SK-N-SH treated with all-trans-retinoic acid at 6 μM for 48 hours (cell line): ENCODE data around the gene FMN1.

Source experiments
- ATAC-seq: fragments of 200-7000 bp; cut with Tn5 transposase; 3 replicates; pipeline ENCODE4 v1.9.1; 2020; ENCODE audit warnings: mild to moderate bottlenecking, moderate library complexity
- BACH2 ChIP-seq: fragments of 250-450 bp; sonication (Bioruptor Pico); IDR thresholded peaks from 2 replicates; pipeline ENCODE4 v1.9.0; 2021; ENCODE audit warnings: mild to moderate bottlenecking, borderline replicate concordance
- CSDC2 ChIP-seq: fragments of 250-450 bp; sonication (Bioruptor Pico); IDR thresholded peaks from 2 replicates; pipeline ENCODE4 v1.5.0; 2020; ENCODE audit warnings: mild to moderate bottlenecking, moderate library complexity
- ESRRG ChIP-seq: fragments of 250-450 bp; sonication (Bioruptor Pico); IDR thresholded peaks from 2 replicates; pipeline ENCODE4 v1.6.1; 2021; ENCODE audit warnings: mild to moderate bottlenecking
- GLIS3 ChIP-seq: fragments of 250-450 bp; sonication (Bioruptor Pico); IDR thresholded peaks from 2 replicates; pipeline ENCODE4 v1.5.0; 2020; ENCODE audit warnings: mild to moderate bottlenecking, moderate library complexity
- ISL1 ChIP-seq: fragments of 250-450 bp; sonication (Bioruptor Pico); IDR thresholded peaks from 2 replicates; pipeline ENCODE4 v2.1.2; 2022; ENCODE audit warnings: mild to moderate bottlenecking, moderate library complexity
- OSR1 ChIP-seq: fragments of 250-450 bp; sonication (Bioruptor Pico); IDR thresholded peaks from 2 replicates; pipeline ENCODE4 v1.8.0; 2022; ENCODE audit warnings: moderate library complexity, mild to moderate bottlenecking, inconsistent platforms
- PPARA ChIP-seq: fragments of 250-450 bp; sonication (Bioruptor Pico); IDR thresholded peaks from 2 replicates; pipeline ENCODE4 v1.5.0; 2020; ENCODE audit warnings: mild to moderate bottlenecking, borderline replicate concordance
- TCF4 ChIP-seq: fragments of 250-450 bp; sonication (Bioruptor Pico); IDR thresholded peaks from 2 replicates; pipeline ENCODE4 v1.8.0; 2021; ENCODE audit warnings: mild to moderate bottlenecking, moderate library complexity, borderline replicate concordance
- TOX ChIP-seq: fragments of 250-450 bp; sonication (Bioruptor Pico); IDR thresholded peaks from 2 replicates; pipeline ENCODE4 v1.8.0; 2021; ENCODE audit warnings: mild to moderate bottlenecking, moderate library complexity, borderline replicate concordance
- ZC3H10 ChIP-seq: fragments of 250-450 bp; sonication (Bioruptor Pico); IDR thresholded peaks from 2 replicates; pipeline ENCODE4 v1.5.1; 2021; ENCODE audit warnings: mild to moderate bottlenecking, moderate library complexity
- ZFP30 ChIP-seq: fragments of 450-650 bp; formaldehyde crosslinking; IDR thresholded peaks from 2 replicates; pipeline ENCODE4 v1.5.0; 2022; ENCODE audit warnings: mild to moderate bottlenecking, moderate library complexity
- ZNF565 ChIP-seq: fragments of 450-650 bp; formaldehyde crosslinking; conservative IDR thresholded peaks from 2 replicates; pipeline ENCODE4 v1.5.0; 2020; ENCODE audit warnings: low read depth, mild to moderate bottlenecking, moderate library complexity
- ZNF8 ChIP-seq: fragments of 450-650 bp; formaldehyde crosslinking; IDR thresholded peaks from 2 replicates; pipeline ENCODE4 v1.5.0; 2020; ENCODE audit warnings: mild to moderate bottlenecking, moderate library complexity
- TF ChIP-seq, protein P1 (sequence below): fragments of 250-450 bp; sonication (Bioruptor Pico); IDR thresholded peaks from 2 replicates; pipeline ENCODE4 v1.8.0; 2021; ENCODE audit warnings: low read depth, mild to moderate bottlenecking, moderate library complexity, borderline replicate concordance
- TF ChIP-seq, protein P2 (sequence below): fragments of 250-450 bp; sonication (Bioruptor Pico); IDR thresholded peaks from 2 replicates; pipeline ENCODE4 v1.5.1; 2021; ENCODE audit warnings: mild to moderate bottlenecking, moderate library complexity
- TF ChIP-seq, protein P3 (sequence below): fragments of 250-450 bp; sonication (Bioruptor Pico); IDR thresholded peaks from 2 replicates; pipeline ENCODE4 v1.8.0; 2020; ENCODE audit warnings: mild to moderate bottlenecking, moderate library complexity, borderline replicate concordance
- TF ChIP-seq, protein P4 (sequence below): fragments of 250-450 bp; sonication (Bioruptor Pico); IDR thresholded peaks from 2 replicates; pipeline ENCODE4 v1.5.1; 2020; ENCODE audit warnings: low read depth, mild to moderate bottlenecking, moderate library complexity
- TF ChIP-seq, protein P5 (sequence below): fragments of 250-450 bp; sonication (Bioruptor Pico); IDR thresholded peaks from 2 replicates; pipeline ENCODE4 v1.5.0; 2020; ENCODE audit warnings: mild to moderate bottlenecking, moderate library complexity

The FMN1 gene

DNA sequence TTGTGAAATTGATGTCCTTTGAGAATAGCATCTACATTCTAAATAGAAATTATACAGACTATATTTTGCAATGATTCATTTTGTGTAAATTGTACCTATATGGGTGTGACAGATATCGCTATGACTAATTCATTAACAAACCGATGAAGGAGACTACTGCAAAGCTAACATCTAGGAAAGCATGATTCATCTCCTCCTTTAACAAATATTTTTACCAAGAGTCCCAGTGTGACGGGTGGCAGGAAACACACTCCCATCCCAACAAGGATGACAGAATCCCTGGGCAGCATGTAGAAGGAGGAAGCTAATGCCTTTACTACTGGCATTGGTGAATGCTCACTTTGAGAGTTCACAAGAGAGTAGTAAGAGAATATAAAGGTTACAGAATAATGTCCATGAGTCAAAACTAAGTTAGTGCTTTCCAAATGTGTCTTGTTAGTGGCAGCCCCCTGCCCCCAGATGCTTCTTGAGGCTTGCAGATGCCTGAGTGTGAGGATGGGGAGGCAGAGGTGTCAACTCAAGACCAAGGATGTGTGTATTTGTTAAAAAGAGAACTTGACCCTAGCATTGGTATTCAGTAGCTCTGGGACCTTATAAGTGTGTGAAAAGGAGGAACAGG is 180.6 kb downstream of the FMN1 start (continued):
- TF ChIP-seq, protein P1, sequence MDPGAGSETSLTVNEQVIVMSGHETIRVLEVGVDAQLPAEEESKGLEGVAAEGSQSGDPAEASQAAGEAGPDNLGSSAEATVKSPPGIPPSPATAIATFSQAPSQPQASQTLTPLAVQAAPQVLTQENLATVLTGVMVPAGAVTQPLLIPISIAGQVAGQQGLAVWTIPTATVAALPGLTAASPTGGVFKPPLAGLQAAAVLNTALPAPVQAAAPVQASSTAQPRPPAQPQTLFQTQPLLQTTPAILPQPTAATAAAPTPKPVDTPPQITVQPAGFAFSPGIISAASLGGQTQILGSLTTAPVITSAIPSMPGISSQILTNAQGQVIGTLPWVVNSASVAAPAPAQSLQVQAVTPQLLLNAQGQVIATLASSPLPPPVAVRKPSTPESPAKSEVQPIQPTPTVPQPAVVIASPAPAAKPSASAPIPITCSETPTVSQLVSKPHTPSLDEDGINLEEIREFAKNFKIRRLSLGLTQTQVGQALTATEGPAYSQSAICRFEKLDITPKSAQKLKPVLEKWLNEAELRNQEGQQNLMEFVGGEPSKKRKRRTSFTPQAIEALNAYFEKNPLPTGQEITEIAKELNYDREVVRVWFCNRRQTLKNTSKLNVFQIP (CRISPR knock-in tag) = no peak
- TF ChIP-seq BACH2 (CRISPR knock-in tag) (no peak), ZNF565 (CRISPR knock-in tag) (no peak), GLIS3 (no peak), TOX (CRISPR knock-in tag) (no peak)
- TF ChIP-seq, protein P2, sequence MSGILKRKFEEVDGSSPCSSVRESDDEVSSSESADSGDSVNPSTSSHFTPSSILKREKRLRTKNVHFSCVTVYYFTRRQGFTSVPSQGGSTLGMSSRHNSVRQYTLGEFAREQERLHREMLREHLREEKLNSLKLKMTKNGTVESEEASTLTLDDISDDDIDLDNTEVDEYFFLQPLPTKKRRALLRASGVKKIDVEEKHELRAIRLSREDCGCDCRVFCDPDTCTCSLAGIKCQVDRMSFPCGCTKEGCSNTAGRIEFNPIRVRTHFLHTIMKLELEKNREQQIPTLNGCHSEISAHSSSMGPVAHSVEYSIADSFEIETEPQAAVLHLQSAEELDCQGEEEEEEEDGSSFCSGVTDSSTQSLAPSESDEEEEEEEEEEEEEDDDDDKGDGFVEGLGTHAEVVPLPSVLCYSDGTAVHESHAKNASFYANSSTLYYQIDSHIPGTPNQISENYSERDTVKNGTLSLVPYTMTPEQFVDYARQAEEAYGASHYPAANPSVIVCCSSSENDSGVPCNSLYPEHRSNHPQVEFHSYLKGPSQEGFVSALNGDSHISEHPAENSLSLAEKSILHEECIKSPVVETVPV = no peak
- TF ChIP-seq, all 23 proteins: peak for 0

DNA sequence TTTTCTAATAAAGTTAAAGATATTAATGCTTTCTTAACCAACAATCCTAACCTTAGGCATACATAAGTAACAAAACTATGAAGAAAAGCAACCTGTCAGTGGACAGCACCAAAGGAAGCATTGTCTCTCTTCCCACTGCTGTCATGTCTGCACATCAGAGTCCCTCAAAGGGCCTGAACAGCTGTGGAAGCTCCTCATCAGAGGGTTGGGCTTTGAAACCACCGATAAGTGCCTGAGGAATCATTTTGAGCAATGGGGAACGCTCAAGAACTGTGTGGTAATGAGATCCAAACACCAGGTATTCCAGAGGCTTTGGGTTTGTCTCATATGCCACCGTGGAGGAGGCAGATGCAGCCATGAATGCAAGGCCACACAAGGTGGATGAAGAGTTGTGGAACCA is 182.5 kb downstream of the FMN1 start:
- TF ChIP-seq TCF4 = no peak
- TF ChIP-seq, protein P3, sequence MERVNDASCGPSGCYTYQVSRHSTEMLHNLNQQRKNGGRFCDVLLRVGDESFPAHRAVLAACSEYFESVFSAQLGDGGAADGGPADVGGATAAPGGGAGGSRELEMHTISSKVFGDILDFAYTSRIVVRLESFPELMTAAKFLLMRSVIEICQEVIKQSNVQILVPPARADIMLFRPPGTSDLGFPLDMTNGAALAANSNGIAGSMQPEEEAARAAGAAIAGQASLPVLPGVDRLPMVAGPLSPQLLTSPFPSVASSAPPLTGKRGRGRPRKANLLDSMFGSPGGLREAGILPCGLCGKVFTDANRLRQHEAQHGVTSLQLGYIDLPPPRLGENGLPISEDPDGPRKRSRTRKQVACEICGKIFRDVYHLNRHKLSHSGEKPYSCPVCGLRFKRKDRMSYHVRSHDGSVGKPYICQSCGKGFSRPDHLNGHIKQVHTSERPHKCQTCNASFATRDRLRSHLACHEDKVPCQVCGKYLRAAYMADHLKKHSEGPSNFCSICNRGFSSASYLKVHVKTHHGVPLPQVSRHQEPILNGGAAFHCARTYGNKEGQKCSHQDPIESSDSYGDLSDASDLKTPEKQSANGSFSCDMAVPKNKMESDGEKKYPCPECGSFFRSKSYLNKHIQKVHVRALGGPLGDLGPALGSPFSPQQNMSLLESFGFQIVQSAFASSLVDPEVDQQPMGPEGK = no peak
- no peak for TF ChIP-seq ZC3H10 (CRISPR knock-in tag)
- TF ChIP-seq, protein P1 (CRISPR knock-in tag) = no peak
- TF ChIP-seq ZNF8 (CRISPR knock-in tag) = no peak
- no peak for TF ChIP-seq TOX (CRISPR knock-in tag)
- no peak for TF ChIP-seq ESRRG (CRISPR knock-in tag)
- no peak for TF ChIP-seq PPARA
- no peak for TF ChIP-seq ZFP30 (CRISPR knock-in tag)
- no peak for TF ChIP-seq ISL1 (CRISPR knock-in tag)
- TF ChIP-seq, protein P4, sequence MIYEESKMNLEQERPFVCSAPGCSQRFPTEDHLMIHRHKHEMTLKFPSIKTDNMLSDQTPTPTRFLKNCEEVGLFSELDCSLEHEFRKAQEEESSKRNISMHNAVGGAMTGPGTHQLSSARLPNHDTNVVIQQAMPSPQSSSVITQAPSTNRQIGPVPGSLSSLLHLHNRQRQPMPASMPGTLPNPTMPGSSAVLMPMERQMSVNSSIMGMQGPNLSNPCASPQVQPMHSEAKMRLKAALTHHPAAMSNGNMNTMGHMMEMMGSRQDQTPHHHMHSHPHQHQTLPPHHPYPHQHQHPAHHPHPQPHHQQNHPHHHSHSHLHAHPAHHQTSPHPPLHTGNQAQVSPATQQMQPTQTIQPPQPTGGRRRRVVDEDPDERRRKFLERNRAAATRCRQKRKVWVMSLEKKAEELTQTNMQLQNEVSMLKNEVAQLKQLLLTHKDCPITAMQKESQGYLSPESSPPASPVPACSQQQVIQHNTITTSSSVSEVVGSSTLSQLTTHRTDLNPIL (CRISPR knock-in tag) = no peak
- TF ChIP-seq, protein P5, sequence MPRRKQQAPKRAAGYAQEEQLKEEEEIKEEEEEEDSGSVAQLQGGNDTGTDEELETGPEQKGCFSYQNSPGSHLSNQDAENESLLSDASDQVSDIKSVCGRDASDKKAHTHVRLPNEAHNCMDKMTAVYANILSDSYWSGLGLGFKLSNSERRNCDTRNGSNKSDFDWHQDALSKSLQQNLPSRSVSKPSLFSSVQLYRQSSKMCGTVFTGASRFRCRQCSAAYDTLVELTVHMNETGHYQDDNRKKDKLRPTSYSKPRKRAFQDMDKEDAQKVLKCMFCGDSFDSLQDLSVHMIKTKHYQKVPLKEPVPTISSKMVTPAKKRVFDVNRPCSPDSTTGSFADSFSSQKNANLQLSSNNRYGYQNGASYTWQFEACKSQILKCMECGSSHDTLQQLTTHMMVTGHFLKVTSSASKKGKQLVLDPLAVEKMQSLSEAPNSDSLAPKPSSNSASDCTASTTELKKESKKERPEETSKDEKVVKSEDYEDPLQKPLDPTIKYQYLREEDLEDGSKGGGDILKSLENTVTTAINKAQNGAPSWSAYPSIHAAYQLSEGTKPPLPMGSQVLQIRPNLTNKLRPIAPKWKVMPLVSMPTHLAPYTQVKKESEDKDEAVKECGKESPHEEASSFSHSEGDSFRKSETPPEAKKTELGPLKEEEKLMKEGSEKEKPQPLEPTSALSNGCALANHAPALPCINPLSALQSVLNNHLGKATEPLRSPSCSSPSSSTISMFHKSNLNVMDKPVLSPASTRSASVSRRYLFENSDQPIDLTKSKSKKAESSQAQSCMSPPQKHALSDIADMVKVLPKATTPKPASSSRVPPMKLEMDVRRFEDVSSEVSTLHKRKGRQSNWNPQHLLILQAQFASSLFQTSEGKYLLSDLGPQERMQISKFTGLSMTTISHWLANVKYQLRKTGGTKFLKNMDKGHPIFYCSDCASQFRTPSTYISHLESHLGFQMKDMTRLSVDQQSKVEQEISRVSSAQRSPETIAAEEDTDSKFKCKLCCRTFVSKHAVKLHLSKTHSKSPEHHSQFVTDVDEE (CRISPR knock-in tag) = no peak
- TF ChIP-seq, all 23 proteins: peak for 0
- ATAC-seq = no peak

DNA sequence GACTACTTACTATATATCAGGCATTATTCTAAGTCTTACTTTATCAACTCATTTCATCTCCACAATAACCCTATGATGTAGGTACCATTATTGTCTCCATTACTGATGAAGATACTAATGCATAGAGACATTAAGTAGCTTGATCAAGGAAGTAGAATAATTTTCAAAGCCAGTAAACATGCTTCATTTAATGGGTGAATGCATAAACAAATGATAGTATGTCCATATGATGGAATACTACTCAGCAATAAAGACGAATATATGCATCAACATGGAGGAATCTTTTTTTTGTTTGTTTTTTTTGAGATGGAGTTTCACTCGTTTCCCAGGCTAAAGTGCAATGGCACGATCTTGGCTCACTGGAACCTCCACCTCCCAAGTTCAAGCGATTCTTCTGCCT is 184.9 kb downstream of the FMN1 start:
- no peak for TF ChIP-seq CSDC2 (CRISPR knock-in tag)
- peak; percentile 95 for TF ChIP-seq ZNF8 (CRISPR knock-in tag)
- no peak for TF ChIP-seq TCF4
- TF ChIP-seq GLIS3 = no peak
- TF ChIP-seq OSR1 (CRISPR knock-in tag) = no peak
- TF ChIP-seq, protein P3 = no peak
- no peak for ATAC-seq
